OCI-LY7 (cell line): ENCODE data around the gene WNT3A.

Source experiments
- CTCF ChIP-seq: fragments of 200-600 bp; sonication (generic); conservative IDR thresholded peaks from 2 replicates; pipeline ENCODE4 v1.5.1; 2014; ENCODE audit warnings: mild to moderate bottlenecking, antibody characterized with exemption, low read length, moderate library complexity, mixed read lengths
- EZH2phosphoT487 ChIP-seq: fragments of 200-600 bp; sonication (generic); IDR thresholded peaks from 2 replicates; pipeline ENCODE4 v1.6.1; 2018; ENCODE audit warnings: low read depth, borderline replicate concordance, mild to moderate bottlenecking, mixed run types, antibody characterized with exemption, low read length, moderate library complexity, mixed read lengths

- TF ChIP-seq CTCF = no peak
- TF ChIP-seq EZH2phosphoT487 = no peak
Measured at GRCh38 chr1:228072658-228073043, 65.9 kb downstream of the WNT3A start.
